Fibroblast of villous mesenchyme (primary cell): ENCODE measurements around the gene RNF212B. TPM values are rescaled to one million over a fixed set of nuclear protein-coding genes. Genes with fewer than 3 reads are reported as not detected.
A peak's percentile ranks its signal among the peaks of the same experiment; 100 is the strongest.

Experiments used
- DNase-seq: peaks from one replicate; pipeline ENCODE4 v3.0.0-alpha.2; 2010; ENCODE audit warnings: low read depth
- H3K4me3 ChIP-seq: 2 replicates; pipeline ENCODE4 v1.5.1; 2011; ENCODE audit warnings: low read depth, mild to moderate bottlenecking, low read length
- total RNA-seq: library from RNA; depleted of rRNA; stranded (reverse); fragments of >200 nt; gene quantifications from 2 replicates; pipeline ENCODE4 v1.2.3, GENCODE V29; 2012
- TF ChIP-seq, protein P1 (sequence below): IDR thresholded peaks from 2 replicates; pipeline ENCODE4 v1.5.1; 2012; ENCODE audit warnings: low read depth, mild to moderate bottlenecking, low read length; ENCODE audit not compliant: insufficient read depth

Gene RNF212B
- total RNA-seq, 1 donor, result not detected

- TF ChIP-seq, protein P1, sequence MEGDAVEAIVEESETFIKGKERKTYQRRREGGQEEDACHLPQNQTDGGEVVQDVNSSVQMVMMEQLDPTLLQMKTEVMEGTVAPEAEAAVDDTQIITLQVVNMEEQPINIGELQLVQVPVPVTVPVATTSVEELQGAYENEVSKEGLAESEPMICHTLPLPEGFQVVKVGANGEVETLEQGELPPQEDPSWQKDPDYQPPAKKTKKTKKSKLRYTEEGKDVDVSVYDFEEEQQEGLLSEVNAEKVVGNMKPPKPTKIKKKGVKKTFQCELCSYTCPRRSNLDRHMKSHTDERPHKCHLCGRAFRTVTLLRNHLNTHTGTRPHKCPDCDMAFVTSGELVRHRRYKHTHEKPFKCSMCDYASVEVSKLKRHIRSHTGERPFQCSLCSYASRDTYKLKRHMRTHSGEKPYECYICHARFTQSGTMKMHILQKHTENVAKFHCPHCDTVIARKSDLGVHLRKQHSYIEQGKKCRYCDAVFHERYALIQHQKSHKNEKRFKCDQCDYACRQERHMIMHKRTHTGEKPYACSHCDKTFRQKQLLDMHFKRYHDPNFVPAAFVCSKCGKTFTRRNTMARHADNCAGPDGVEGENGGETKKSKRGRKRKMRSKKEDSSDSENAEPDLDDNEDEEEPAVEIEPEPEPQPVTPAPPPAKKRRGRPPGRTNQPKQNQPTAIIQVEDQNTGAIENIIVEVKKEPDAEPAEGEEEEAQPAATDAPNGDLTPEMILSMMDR, result no peak
- peak; percentile 94 for DNase-seq
- peak within 1 kb of the TSS; percentile 94 for H3K4me3 ChIP-seq
Observed at GRCh38 chr14:23306412-23307145, 68.8 kb downstream of the RNF212B start, which contains the start of gene BCL2L2. Gene BCL2L2, plus strand, starts transcription at chr14:23306833. Its CDS starts 935 bp downstream, at chr14:23307768.

- TF ChIP-seq, protein P1, result no peak
- DNase-seq, result no peak
- peak overlapping the region; percentile 94 for H3K4me3 ChIP-seq
Observed at GRCh38 chr14:23307146-23307530, 69.4 kb downstream of the RNF212B start.

GRCh38 chr14:23307687-23308644 is 70.2 kb downstream of the RNF212B start:
- TF ChIP-seq, protein P1, result no peak
- DNase-seq, result peak; percentile 9
- peak overlapping the region; percentile 94 for H3K4me3 ChIP-seq

DNA sequence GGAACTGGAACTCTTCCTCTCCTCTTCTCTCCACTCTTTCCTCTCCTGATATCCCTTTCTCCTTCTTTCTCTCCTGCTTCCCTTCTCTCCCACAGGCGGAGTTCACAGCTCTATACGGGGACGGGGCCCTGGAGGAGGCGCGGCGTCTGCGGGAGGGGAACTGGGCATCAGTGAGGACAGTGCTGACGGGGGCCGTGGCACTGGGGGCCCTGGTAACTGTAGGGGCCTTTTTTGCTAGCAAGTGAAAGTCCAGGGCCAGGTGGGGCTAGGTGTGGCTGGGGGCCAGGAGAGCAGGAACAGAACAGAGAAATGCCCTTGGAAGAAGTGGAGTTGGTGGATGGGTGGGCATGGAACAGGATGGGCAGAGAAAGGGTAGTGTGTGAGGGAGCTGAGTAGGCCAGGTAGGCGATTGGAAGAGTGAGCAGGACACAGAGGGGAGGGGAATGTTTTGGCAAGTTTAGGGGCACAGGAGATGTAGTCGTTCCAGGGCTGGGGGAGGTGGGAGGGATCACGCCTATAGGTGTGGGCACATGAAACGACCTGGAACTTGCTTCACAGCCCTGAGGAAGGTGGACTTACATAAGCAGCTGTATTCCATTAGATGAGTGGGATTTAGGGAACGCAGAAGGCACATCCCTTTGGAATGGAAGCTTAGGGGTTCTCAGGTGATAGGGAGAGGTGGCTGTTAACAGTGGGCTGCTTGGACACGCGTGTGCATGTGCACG is 71.1 kb downstream of the RNF212B start:
- TF ChIP-seq, protein P1, result no peak
- H3K4me3 ChIP-seq, result peak overlapping the region; percentile 4
- no peak for DNase-seq

DNA sequence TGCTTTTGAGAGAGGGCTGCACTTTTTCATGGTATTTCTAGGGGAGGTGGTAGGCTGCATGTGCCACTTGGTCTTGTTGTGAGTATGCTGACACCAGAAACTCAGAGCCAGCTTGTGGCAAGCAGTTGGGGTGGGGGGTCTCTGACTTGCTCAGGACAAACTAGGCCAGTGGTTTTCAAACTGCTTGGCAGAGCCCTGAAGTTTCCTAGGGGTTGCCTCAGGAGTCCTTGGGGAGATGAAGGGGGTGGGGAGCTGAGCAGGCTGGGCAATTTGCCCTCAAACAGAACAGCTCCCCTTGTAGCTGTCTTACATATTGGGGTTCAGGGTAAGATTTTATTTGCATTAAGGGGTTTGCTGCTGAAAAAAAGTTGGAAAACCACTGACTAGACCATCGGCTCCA is 72.8 kb downstream of the RNF212B start:
- TF ChIP-seq, protein P1, result no peak
- no peak overlapping the region for H3K4me3 ChIP-seq
- DNase-seq, result no peak

DNA sequence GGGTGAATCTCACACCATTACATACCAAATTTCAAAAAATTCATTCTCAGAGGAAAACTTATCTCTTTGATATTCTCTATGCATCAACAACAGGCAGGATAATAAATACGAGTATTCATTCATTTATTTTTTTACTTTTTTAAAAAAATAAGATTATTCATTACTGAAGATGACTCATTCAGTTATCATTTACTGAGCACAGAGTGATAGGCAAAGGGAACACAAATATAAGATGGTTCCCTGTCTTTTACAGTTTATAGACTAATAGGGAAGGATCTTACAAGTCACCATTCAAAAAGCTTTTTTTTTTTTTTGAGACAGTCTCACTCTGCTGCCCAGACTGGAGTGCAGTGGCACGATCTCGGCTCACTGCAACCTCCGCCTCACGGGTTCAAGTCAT is 78.6 kb downstream of the RNF212B start:
- TF ChIP-seq, protein P1, result no peak
- no peak for DNase-seq
- no peak overlapping the region for H3K4me3 ChIP-seq
